ENCODE results near the gene OIP5. TPM values are rescaled to one million over a fixed set of nuclear protein-coding genes. Genes with fewer than 3 reads are reported as not detected.

OIP5 gene
- total and polyA plus RNA-seq, 2 of the 13 experiments (the other 11 are each of a cell fraction or from before 2014, with no cell fraction given) = 10.7 to 38.0 TPM

DNA sequence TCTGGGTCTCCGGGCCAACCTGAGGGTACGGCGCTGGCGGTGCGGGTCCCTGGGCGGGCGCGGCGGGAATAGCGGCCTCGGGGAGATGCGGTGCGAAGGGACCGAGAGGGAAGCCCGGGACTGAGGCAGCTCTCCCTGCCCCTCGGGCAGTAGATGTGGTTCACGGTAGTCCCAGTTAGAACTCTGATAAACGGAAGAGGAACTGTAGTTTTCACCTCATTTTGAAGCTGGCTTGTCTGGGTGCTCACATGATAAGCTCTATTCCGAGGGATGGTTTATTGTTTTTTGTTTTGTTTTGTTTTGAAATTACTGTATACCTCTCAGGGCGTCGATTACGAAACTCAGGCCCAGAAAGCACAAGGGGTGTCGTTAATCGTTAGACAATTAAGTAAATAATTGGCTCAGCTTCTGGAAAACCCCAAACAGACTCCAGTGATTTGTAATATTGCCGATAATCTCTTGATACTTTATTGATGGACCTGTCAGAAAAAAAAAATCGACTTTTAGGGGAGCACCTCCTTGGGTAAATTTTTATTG, 703 bp upstream of the OIP5 start (continued):
- TF ChIP-seq ZNF20 (CRISPR knock-in tag; IDR thresholded peaks at IDR 0.05) (no peak), SIX1 (CRISPR knock-in tag; IDR thresholded peaks at IDR 0.05; ENCODE audit: borderline replicate concordance) (no peak), REL (CRISPR knock-in tag; conservative IDR thresholded peaks at IDR 0.05) (no peak), MTA3 (CRISPR knock-in tag; IDR thresholded peaks at IDR 0.05) (no peak), YY1 (IDR thresholded peaks at IDR 0.05; ENCODE audit: insufficient read depth, insufficient replicate concordance, low read depth, low read length) (no peak), MBNL3 (CRISPR knock-in tag; conservative IDR thresholded peaks at IDR 0.05) (no peak), TOE1 (CRISPR knock-in tag; IDR thresholded peaks at IDR 0.05) (no peak), RNF2 (conservative IDR thresholded peaks at IDR 0.05; ENCODE audit: low read depth) (0 out of 2 replicates have a peak, but pooled peaks have one; percentile 26), AKAP8 (CRISPR knock-in tag; IDR thresholded peaks at IDR 0.05) (0 out of 2 replicates have a peak, but pooled peaks have one; percentile 68), MAF1 (CRISPR knock-in tag; IDR thresholded peaks at IDR 0.05; ENCODE audit: borderline replicate concordance) (no peak), ZZZ3 (CRISPR knock-in tag; IDR thresholded peaks at IDR 0.05; ENCODE audit: borderline replicate concordance) (no peak), MAZ (IDR thresholded peaks at IDR 0.05; ENCODE audit: borderline replicate concordance, low read depth, low read length) (no peak), MAZ (CRISPR knock-in tag; IDR thresholded peaks at IDR 0.05; ENCODE audit: low read depth) (no peak), ZNF337 (CRISPR knock-in tag; IDR thresholded peaks at IDR 0.05; ENCODE audit: borderline replicate concordance, low read depth) (no peak), ZNF781 (CRISPR knock-in tag; IDR thresholded peaks at IDR 0.05; ENCODE audit: borderline replicate concordance, not compliant biosample characterization) (no peak), ZNF367 (CRISPR knock-in tag; IDR thresholded peaks at IDR 0.05; ENCODE audit: borderline replicate concordance) (no peak), NFYC (CRISPR knock-in tag; IDR thresholded peaks at IDR 0.05) (no peak), EP300 (IDR thresholded peaks at IDR 0.05; ENCODE audit: low read depth in 2 of 2, low read length in 2 of 2) (no peak), EP300 (CRISPR knock-in tag; IDR thresholded peaks at IDR 0.05; ENCODE audit: borderline replicate concordance) (peak; percentile 28; the same call in 1 of the 2 replicates), MIER2 (CRISPR knock-in tag; IDR thresholded peaks at IDR 0.05) (no peak)
- TF ChIP-seq, protein P1, sequence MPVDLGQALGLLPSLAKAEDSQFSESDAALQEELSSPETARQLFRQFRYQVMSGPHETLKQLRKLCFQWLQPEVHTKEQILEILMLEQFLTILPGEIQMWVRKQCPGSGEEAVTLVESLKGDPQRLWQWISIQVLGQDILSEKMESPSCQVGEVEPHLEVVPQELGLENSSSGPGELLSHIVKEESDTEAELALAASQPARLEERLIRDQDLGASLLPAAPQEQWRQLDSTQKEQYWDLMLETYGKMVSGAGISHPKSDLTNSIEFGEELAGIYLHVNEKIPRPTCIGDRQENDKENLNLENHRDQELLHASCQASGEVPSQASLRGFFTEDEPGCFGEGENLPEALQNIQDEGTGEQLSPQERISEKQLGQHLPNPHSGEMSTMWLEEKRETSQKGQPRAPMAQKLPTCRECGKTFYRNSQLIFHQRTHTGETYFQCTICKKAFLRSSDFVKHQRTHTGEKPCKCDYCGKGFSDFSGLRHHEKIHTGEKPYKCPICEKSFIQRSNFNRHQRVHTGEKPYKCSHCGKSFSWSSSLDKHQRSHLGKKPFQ (CRISPR knock-in tag; IDR thresholded peaks at IDR 0.05; ENCODE audit: insufficient replicate concordance) = no peak
- TF ChIP-seq, protein P2, sequence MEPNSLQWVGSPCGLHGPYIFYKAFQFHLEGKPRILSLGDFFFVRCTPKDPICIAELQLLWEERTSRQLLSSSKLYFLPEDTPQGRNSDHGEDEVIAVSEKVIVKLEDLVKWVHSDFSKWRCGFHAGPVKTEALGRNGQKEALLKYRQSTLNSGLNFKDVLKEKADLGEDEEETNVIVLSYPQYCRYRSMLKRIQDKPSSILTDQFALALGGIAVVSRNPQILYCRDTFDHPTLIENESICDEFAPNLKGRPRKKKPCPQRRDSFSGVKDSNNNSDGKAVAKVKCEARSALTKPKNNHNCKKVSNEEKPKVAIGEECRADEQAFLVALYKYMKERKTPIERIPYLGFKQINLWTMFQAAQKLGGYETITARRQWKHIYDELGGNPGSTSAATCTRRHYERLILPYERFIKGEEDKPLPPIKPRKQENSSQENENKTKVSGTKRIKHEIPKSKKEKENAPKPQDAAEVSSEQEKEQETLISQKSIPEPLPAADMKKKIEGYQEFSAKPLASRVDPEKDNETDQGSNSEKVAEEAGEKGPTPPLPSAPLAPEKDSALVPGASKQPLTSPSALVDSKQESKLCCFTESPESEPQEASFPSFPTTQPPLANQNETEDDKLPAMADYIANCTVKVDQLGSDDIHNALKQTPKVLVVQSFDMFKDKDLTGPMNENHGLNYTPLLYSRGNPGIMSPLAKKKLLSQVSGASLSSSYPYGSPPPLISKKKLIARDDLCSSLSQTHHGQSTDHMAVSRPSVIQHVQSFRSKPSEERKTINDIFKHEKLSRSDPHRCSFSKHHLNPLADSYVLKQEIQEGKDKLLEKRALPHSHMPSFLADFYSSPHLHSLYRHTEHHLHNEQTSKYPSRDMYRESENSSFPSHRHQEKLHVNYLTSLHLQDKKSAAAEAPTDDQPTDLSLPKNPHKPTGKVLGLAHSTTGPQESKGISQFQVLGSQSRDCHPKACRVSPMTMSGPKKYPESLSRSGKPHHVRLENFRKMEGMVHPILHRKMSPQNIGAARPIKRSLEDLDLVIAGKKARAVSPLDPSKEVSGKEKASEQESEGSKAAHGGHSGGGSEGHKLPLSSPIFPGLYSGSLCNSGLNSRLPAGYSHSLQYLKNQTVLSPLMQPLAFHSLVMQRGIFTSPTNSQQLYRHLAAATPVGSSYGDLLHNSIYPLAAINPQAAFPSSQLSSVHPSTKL (CRISPR knock-in tag; IDR thresholded peaks at IDR 0.05) = no peak
